ENCODE data around the gene RNF144B. TPM values are rescaled to one million over a fixed set of nuclear protein-coding genes. Genes with fewer than 3 reads are reported as not detected.

Gene RNF144B
- total RNA-seq, 2 experiments from 2014 or later = 3.4 to 3.9 TPM

- H3K4me3 Mint-ChIP-seq = no peak overlapping the region
- ChIA-PET CTCF (no interaction called here), POLR2A (no interaction called here)
- intact Hi-C loops (cut with DNase I, micrococcal nuclease) = no loop called here
- no peak for DNase-seq
- no peaks in the 10 kb centered on the region for H3K4me1 Mint-ChIP-seq
- no peak overlapping the region for H3K27ac Mint-ChIP-seq
- H3K9me3 Mint-ChIP-seq (ENCODE audit: low read depth) = no peaks in the 10 kb centered on the region
- ATAC-seq = no peak
- H3K27me3 Mint-ChIP-seq = peaks cover 4% of the 10 kb centered on the region
- no peaks in the 10 kb centered on the region for H3K36me3 Mint-ChIP-seq (ENCODE audit: low read depth)
Observed at GRCh38 chr6:18380158-18380836, 6.9 kb upstream of the RNF144B start.

GRCh38 chr6:18380851-18381250, 6.3 kb upstream of the RNF144B start:
- Mint-ChIP-seq H3K27me3 (peaks cover 1% of the 10 kb centered on the region), H3K4me3 (no peak overlapping the region), H3K36me3 (ENCODE audit: low read depth) (no peaks in the 10 kb centered on the region), H3K27ac (no peak overlapping the region), H3K9me3 (ENCODE audit: low read depth) (no peaks in the 10 kb centered on the region), H3K4me1 (no peaks in the 10 kb centered on the region)
- ChIA-PET POLR2A (no interaction called here), CTCF (no interaction called here)
- intact Hi-C loops (cut with DNase I, micrococcal nuclease) = no loop called here
- ATAC-seq (no peak), DNase-seq (no peak)

GRCh38 chr6:18383441-18383840, 3.7 kb upstream of the RNF144B start:
- Mint-ChIP-seq H3K36me3 (ENCODE audit: low read depth) (no peaks in the 10 kb centered on the region), H3K9me3 (ENCODE audit: low read depth) (no peaks in the 10 kb centered on the region), H3K4me3 (no peak overlapping the region), H3K27me3 (peaks cover 4% of the 10 kb centered on the region), H3K27ac (no peak overlapping the region), H3K4me1 (peaks cover 15% of the 10 kb centered on the region)
- no peak for ATAC-seq
- POLR2A ChIA-PET = no interaction called here
- CTCF ChIA-PET = no interaction called here
- intact Hi-C loops (cut with DNase I, micrococcal nuclease) = no loop called here
- no peak for DNase-seq

- intact Hi-C loops (cut with DNase I, micrococcal nuclease) = loop anchor here (5.0 kb wide), 2 partner anchors 122 to 128 kb away; partner anchors contain the start of gene DEK (in 1 of the 2)
- Mint-ChIP-seq H3K4me3 (no peak overlapping the region), H3K27ac (no peak overlapping the region), H3K27me3 (peaks cover 4% of the 10 kb centered on the region), H3K9me3 (ENCODE audit: low read depth) (no peaks in the 10 kb centered on the region), H3K36me3 (ENCODE audit: low read depth) (no peaks in the 10 kb centered on the region), H3K4me1 (peaks cover 26% of the 10 kb centered on the region)
- POLR2A ChIA-PET = interaction anchor here (0.7 kb wide), 1 partner anchor 697 kb away, joined by 3 read pairs; no protein-coding TSS in a partner anchor
- CTCF ChIA-PET = interaction anchor here (1.9 kb wide), 1 partner anchor 61 kb away, joined by 7 read pairs; no protein-coding TSS in a partner anchor
- no peak for DNase-seq
- no peak for ATAC-seq
Observed at GRCh38 chr6:18384621-18385020, 2.5 kb upstream of the RNF144B start.

- Mint-ChIP-seq H3K4me1 (peaks cover 41% of the 10 kb centered on the region), H3K4me3 (peak overlapping the region; percentile 92)
- intact Hi-C loops (cut with DNase I, micrococcal nuclease) = loop anchor here (5.0 kb wide), 2 partner anchors 124 to 126 kb away; partner anchors contain the start of gene DEK (in 1 of the 2)
Observed at GRCh38 chr6:18386298-18386976, 713 bp upstream of the RNF144B start.

GRCh38 chr6:18388271-18388670, 1.1 kb downstream of the RNF144B start:
- intact Hi-C loops (cut with DNase I, micrococcal nuclease) = loop anchor here (5.0 kb wide), 2 partner anchors 124 to 126 kb away; partner anchors contain the start of gene DEK (in 1 of the 2)
- peak overlapping the region; percentile 92 for H3K4me3 Mint-ChIP-seq
- H3K27me3 Mint-ChIP-seq = peaks cover 2% of the 10 kb centered on the region
- no peaks in the 10 kb centered on the region for H3K9me3 Mint-ChIP-seq (ENCODE audit: low read depth)
- H3K27ac Mint-ChIP-seq = peak overlapping the region; percentile 52
- H3K36me3 Mint-ChIP-seq (ENCODE audit: low read depth) = no peaks in the 10 kb centered on the region
- POLR2A ChIA-PET = no interaction called here
- peaks cover 43% of the 10 kb centered on the region for H3K4me1 Mint-ChIP-seq
- CTCF ChIA-PET = interaction anchor here (1.9 kb wide), 1 partner anchor 60 kb away, joined by 9 read pairs; no protein-coding TSS in a partner anchor
- DNase-seq (no peak), ATAC-seq (no peak)

More at GRCh38 chr6:18386298-18386976, 713 bp upstream of the RNF144B start:
- ATAC-seq = no peak
- POLR2A ChIA-PET = no interaction called here
- Mint-ChIP-seq H3K9me3 (ENCODE audit: low read depth) (no peaks in the 10 kb centered on the region), H3K27me3 (peaks cover 2% of the 10 kb centered on the region), H3K27ac (peak overlapping the region; percentile 79), H3K36me3 (ENCODE audit: low read depth) (no peaks in the 10 kb centered on the region)
- no peak for DNase-seq
- CTCF ChIA-PET = interaction anchor here (0.6 to 1.9 kb wide), 10 partner anchors 11 to 134 kb away, joined by 3 to 9 read pairs (median 3); no protein-coding TSS in a partner anchor

- Mint-ChIP-seq H3K27me3 (peaks cover 2% of the 10 kb centered on the region), H3K9me3 (ENCODE audit: low read depth) (no peaks in the 10 kb centered on the region), H3K27ac (no peak overlapping the region), H3K4me1 (peaks cover 48% of the 10 kb centered on the region), H3K36me3 (ENCODE audit: low read depth) (no peaks in the 10 kb centered on the region), H3K4me3 (peak overlapping the region; percentile 92)
- DNase-seq = no peak
- intact Hi-C loops (cut with DNase I, micrococcal nuclease) = loop anchor here (5.0 kb wide), 2 partner anchors 123 to 127 kb away; partner anchors contain the start of gene DEK (in 1 of the 2)
- ATAC-seq = no peak
- ChIA-PET CTCF (no interaction called here), POLR2A (no interaction called here)
Observed at GRCh38 chr6:18388942-18389341, 1.8 kb downstream of the RNF144B start.

- CTCF ChIA-PET = no interaction called here
- no peak for ATAC-seq
Observed at GRCh38 chr6:18389479-18389878, 2.3 kb downstream of the RNF144B start.

GRCh38 chr6:18390476-18390875, 3.3 kb downstream of the RNF144B start:
- no peaks in the 10 kb centered on the region for H3K9me3 Mint-ChIP-seq (ENCODE audit: low read depth)
- ChIA-PET CTCF (no interaction called here), POLR2A (no interaction called here)
- H3K27ac Mint-ChIP-seq = no peak overlapping the region
- DNase-seq (no peak), ATAC-seq (no peak)
- peaks cover 48% of the 10 kb centered on the region for H3K4me1 Mint-ChIP-seq
- intact Hi-C loops (cut with DNase I, micrococcal nuclease) = no loop called here
- peaks cover 2% of the 10 kb centered on the region for H3K27me3 Mint-ChIP-seq
- no peaks in the 10 kb centered on the region for H3K36me3 Mint-ChIP-seq (ENCODE audit: low read depth)
- H3K4me3 Mint-ChIP-seq = no peak overlapping the region

More at GRCh38 chr6:18389479-18389878, 2.3 kb downstream of the RNF144B start:
- H3K27ac Mint-ChIP-seq = no peak overlapping the region
- POLR2A ChIA-PET = no interaction called here
- H3K36me3 Mint-ChIP-seq (ENCODE audit: low read depth) = no peaks in the 10 kb centered on the region
- intact Hi-C loops (cut with DNase I, micrococcal nuclease) = loop anchor here (5.0 kb wide), 2 partner anchors 123 to 127 kb away; partner anchors contain the start of gene DEK (in 1 of the 2)
- peaks cover 48% of the 10 kb centered on the region for H3K4me1 Mint-ChIP-seq
- H3K4me3 Mint-ChIP-seq = peak overlapping the region; percentile 92
- no peak for DNase-seq
- H3K27me3 Mint-ChIP-seq = peaks cover 2% of the 10 kb centered on the region
- H3K9me3 Mint-ChIP-seq (ENCODE audit: low read depth) = no peaks in the 10 kb centered on the region

- POLR2A ChIA-PET = no interaction called here
- Mint-ChIP-seq H3K27ac (no peak overlapping the region), H3K4me1 (peaks cover 48% of the 10 kb centered on the region), H3K27me3 (peaks cover 2% of the 10 kb centered on the region), H3K9me3 (ENCODE audit: low read depth) (no peaks in the 10 kb centered on the region), H3K4me3 (no peak overlapping the region), H3K36me3 (ENCODE audit: low read depth) (no peaks in the 10 kb centered on the region)
- CTCF ChIA-PET = interaction anchor here (1.0 kb wide), 1 partner anchor 239 kb away, joined by 3 read pairs; no protein-coding TSS in a partner anchor
- intact Hi-C loops (cut with DNase I, micrococcal nuclease) = no loop called here
- no peak for ATAC-seq
- DNase-seq = no peak
Observed at GRCh38 chr6:18391023-18391422, 3.9 kb downstream of the RNF144B start.

GRCh38 chr6:18392346-18392877, 5.3 kb downstream of the RNF144B start:
- Mint-ChIP-seq H3K4me1 (peaks cover 37% of the 10 kb centered on the region), H3K4me3 (no peak overlapping the region), H3K9me3 (ENCODE audit: low read depth) (no peaks in the 10 kb centered on the region), H3K27me3 (no peaks in the 10 kb centered on the region), H3K27ac (no peak overlapping the region), H3K36me3 (ENCODE audit: low read depth) (no peaks in the 10 kb centered on the region)
- POLR2A ChIA-PET = no interaction called here
- ATAC-seq (no peak), DNase-seq (no peak)
- intact Hi-C loops (cut with DNase I, micrococcal nuclease) = no loop called here
- CTCF ChIA-PET = interaction anchor here (1.0 to 1.3 kb wide), 2 partner anchors 47 to 240 kb away, joined by 3 read pairs; no protein-coding TSS in a partner anchor
